AG08396 (cell line): Measurements from ENCODE around the gene RNU6-9.
"Not testable (repeated sequence)": the region's sequence is repeated elsewhere in the genome, so short reads cannot be mapped to it uniquely, and the experiment has no call there.

ENCODE experiments used
- DNase-seq: peaks from one replicate; pipeline ENCODE4 v3.0.0; 2012; ENCODE audit warnings: low spot score, mixed read lengths

Gene RNU6-9

DNA sequence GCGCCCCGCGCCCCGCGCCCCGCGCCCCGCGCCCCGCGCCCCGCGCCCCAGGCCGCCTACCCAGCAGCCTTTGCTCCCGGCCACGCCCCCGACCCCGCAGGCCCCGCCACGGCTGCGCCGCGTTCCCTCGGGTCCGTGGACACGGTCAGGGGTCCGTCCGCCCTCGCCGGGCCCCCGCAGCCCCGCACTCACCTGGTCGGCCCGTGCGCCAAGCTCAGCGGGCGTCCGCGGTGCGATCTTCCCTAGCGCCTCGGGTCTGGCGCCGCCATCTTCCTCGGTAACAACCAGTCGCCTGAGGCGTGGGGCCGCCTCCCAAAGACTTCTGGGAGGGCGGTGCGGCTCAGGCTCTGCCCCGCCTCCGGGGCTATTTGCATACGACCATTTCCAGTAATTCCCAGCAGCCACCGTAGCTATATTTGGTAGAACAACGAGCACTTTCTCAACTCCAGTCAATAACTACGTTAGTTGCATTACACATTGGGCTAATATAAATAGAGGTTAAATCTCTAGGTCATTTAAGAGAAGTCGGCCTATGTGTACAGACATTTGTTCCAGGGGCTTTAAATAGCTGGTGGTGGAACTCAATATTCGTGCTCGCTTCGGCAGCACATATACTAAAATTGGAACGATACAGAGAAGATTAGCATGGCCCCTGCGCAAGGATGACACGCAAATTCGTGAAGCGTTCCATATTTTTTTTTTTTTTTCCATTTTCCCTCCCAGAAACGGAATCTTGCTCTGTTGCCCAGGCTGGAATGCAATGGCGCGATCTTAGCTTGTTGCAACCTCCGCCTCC is at the start of gene RNU6-9, which contains the start of gene MED16:
Gene RNU6-9 (plus strand): TSS at position 591 of the 796 bp plus-strand sequence.
Gene MED16 (minus strand): TSS at position 294 of the 796 bp plus-strand sequence. CDS start 2,056 bp downstream, outside the sequence.
- DNase-seq, result peak; percentile 99

DNA sequence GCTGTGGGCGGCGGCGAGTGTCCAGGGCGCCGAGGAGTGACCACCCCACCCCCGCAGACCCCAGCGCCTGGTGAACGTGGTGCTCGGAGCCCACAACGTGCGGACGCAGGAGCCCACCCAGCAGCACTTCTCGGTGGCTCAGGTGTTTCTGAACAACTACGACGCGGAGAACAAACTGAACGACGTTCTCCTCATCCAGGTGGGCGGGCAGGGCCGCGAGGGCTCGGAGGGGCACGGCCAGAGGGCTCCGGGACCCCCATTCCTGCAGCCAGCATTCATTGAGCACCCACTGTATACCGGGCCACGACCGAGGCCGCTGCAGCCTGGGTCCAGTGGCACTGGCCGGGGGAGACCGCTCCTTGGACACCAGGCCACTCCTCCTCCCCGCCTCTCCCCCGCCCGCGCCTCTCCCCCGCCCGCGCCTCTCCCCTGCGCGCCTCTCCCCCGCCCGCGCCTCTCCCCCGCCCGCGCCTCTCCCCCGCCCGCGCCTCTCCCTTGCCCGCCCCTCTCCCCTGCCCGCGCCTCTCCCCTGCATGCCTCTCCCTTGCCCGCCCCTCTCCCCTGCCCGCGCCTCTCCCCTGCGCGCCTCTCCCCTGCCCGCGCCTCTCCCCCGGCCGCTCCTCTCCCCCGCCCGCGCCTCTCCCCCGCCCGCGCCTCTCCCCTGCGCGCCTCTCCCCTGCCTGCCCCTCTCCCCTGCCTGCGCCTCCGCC is 49.3 kb upstream of the RNU6-9 start:
- no peak for DNase-seq

DNA sequence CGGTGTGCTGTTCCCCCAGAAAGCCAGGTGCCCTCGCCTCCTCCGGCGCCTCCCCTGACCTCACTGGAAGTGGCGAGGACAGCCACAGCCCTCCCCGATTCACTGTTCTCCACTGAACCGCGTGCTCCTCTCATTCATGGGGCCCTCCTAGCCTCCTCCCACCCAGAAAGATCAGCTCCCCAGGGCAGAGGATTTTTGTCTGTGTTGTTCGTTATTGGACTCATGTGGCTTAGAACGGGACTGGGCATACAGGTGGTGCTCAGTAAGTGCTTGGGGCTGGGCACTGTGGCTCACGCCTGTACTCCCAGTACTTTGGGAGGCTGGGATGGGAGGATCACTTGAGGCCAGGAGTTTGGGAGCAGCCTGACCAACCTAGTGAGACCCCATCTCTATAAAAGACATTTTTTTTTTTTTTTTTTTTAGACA is 48.7 kb upstream of the RNU6-9 start:
- no peak for DNase-seq

DNA sequence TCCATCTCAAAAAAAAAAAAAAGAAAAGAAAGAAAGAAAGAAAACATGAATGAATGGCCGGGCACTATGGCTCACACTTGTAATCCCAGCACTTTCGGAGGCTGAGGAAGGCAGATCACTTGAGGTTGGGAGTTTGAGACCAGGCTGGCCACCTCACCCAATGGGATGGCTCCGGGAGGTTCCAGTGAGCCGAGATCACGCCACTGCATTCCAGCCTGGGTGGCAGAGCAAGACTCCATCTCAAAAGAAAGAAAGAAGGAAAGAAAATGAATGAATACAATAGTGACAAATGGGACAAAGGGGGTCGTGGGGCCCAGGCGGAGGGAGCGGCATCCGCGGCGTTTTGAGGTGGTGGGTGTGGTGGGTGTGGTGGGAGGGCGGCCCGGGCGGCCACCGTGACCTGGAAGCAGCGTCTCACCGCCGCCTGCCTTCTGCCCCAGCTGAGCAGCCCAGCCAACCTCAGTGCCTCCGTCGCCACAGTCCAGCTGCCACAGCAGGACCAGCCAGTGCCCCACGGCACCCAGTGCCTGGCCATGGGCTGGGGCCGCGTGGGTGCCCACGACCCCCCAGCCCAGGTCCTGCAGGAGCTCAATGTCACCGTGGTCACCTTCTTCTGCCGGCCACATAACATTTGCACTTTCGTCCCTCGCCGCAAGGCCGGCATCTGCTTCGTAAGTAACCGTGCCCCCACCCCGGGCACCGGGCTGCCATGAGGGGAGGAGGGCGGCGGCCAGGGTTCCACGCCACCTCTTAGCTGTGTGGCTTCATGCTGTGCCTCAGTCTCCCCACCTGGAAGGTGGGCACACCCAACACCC is 47.4 kb upstream of the RNU6-9 start:
- DNase-seq, result no peak

DNA sequence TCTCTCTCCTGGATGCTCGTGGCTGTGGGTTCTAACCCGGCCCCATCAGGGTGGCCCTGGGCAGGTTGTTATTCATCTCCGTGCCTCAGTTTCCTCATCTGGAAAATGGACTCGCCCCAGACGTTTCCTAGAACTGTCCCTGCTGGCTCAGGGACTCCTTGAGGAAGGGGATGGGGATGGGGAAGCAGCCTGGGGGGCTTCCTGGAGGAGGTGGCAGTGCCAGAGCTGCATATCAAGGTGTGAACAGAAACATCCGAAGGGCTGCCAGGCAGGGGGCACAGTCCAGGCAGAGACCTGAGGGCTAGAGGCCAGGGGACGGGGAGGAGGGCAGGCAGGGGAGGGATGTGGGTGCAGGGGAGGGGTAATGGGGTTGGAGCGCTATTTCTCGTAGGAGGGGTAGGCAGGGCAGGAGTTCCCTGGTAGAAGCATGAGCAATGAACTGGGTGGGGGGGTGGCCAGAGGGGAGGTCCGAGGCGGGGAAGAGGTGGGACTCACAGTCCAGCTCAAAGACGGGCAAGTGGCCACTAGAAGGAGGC is 44.8 kb upstream of the RNU6-9 start:
- DNase-seq, result no peak

DNA sequence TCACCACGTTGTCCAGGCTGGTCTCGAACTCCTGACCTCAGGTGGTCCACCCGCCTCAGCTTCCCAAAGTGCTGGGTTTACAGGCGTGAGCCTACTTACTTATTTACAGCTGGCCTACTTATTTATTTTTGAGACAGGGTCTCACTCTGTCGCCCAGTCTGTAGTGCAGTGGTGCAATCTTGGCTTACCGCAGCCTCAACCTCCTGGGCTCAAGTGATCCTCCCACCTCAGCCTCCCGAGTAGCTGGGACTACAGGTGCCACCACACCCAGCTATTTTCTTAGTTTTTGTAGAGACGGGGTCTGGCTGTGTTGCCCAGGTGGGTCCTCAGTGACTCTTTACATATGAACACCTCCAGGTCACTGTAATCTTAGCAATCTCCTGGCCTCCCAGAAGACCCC is 44.1 kb upstream of the RNU6-9 start:
- DNase-seq, result not testable (repeated sequence)

DNA sequence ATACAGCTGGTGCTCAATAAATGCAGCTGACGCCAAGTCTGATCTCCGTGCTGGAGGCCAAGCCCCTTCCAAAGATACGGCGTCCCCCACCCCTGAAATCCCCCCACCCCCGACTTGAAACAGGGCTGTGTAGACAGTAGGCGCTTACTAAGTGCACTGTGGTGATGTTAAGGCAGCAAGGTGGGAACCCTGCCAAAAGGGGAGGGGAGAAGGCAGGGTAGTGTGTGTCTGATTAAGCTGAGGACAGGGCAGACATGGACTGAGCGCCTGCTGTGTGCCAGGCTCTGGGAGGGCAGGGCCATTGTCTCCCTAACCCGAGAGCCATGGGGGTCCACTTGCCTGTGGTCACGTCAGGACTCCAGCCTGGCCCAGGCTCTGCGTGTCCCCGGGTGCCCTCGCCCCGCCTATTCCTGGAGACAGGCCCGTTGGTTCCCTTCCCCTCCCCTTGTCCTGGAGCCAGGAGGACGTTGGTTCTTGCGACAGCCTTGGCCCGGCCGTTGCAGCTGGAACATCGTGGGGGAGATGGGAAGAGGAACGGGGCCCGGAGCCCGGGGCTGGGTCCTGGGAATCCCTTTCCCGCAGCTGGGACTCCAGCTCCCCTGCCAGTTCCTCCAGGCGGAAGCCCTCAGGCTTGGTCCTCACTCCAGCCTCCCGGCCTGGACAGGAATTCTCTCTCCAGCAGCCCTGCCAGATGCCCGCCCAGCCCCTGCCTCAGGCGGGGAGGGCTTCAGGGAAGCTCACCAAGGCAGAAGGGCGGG is 42.9 kb upstream of the RNU6-9 start:
- DNase-seq, result peak; percentile 94

DNA sequence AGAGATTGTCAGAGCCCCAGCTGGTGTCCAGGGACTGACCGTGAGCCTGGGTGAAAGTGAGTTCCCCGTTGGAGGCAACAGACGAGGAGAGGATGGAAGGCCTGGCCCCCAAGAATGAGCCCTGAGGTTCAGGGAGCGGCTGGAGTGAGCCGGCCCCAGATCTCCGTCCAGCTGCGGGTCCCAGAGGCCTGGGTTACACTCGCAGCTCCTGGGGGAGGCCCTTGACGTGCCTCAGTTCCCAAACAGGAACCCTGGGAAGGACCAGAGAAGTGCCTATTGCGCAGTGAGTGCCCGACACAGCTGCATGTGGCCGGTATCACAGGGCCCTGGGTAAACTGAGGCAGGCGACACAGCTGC is 42.3 kb upstream of the RNU6-9 start:
- no peak for DNase-seq

DNA sequence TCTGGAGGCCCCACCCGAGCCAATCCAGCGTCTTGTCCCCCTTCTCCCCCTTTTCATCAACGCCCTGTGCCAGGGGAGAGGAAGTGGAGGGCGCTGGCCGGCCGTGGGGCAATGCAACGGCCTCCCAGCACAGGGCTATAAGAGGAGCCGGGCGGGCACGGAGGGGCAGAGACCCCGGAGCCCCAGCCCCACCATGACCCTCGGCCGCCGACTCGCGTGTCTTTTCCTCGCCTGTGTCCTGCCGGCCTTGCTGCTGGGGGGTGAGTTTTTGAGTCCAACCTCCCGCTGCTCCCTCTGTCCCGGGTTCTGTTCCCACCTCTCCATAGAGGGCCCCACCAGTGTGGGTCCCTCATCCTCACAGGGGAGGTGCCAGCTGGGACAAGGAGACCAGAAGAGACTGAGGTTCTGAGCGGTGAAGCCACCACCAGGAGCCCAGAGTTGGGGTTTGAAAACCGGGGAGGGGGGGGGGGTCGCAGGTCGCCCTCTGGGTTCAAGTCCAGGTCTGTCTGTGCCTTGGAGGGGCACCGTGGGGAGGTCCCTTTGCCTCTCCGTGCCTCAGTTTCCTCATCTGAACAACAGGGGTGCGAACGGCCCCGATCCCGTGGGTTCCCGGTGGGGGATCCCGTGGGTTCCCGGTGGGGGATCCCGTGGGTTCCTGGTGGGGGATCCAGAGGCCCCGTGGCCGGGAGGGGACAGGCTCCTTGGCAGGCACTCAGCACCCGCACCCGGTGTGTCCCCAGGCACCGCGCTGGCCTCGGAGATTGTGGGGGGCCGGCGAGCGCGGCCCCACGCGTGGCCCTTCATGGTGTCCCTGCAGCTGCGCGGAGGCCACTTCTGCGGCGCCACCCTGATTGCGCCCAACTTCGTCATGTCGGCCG is 40.9 kb upstream of the RNU6-9 start, which contains the start of gene ELANE:
Gene ELANE (plus strand): TSS at position 168 of the 878 bp plus-strand sequence. CDS start 26 bp downstream, at position 194.
- DNase-seq, result no peak

DNA sequence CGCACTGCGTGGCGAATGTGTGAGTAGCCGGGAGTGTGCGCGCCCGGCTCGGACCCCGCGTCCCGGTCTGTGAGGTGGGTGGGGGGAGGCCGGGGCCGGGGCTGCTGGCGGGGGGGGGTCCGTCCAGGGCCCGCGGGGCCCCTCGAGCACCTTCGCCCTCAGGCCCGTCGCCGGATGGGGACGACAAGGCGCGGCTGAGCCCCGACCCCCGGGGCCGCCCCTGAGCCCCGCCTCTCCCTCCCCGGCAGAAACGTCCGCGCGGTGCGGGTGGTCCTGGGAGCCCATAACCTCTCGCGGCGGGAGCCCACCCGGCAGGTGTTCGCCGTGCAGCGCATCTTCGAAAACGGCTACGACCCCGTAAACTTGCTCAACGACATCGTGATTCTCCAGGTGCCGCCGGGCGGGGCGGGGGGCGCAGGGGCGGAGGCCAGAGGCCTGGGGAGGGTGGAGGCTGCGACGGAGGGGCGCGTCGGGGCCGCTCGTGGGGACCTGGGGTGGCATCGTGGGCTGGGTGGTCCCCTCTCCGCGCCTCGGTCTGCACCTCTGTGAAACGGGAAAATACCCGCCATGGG is 40.2 kb upstream of the RNU6-9 start:
- DNase-seq, result no peak

DNA sequence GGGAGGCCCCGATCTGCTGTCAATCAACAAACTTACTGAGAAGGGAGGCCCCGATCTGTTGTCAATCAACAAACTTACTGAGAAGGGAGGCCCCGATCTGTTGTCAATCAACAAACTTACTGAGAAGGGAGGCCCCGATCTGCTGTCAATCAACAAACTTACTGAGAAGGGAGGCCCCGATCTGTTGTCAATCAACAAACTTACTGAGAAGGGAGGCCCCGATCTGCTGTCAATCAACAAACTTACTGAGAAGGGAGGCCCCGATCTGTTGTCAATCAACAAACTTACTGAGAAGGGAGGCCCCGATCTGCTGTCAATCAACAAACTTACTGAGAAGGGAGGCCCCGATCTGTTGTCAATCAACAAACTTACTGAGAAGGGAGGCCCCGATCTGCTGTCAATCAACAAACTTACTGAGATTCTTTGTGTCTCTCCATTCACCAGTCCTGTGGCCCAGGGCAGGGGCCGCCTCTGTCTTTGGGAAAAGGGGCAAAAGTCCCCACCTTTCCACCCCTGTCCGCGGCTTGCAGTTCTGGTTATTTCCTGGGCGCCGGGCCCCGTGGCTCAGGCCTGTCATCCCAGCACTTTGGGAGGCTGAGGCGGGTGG is 39.6 kb upstream of the RNU6-9 start:
- DNase-seq, result not testable (repeated sequence)

DNA sequence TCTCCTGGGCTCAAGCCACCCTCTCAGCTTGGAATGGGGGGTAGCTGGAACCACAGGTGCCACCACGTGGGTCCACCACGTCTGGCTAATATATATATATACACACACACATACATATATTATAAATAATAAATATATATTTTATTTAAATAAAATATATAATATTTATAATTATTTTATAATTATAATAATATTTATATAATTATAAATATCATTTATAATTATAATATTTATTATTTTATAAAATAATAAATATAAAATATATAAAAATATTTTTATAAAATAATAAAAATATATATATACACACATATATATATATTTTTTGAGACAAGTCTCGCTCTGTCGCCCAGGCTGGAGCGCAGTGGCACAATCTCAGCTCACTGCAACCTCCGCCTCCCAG is 38.7 kb upstream of the RNU6-9 start:
- DNase-seq, result no peak

DNA sequence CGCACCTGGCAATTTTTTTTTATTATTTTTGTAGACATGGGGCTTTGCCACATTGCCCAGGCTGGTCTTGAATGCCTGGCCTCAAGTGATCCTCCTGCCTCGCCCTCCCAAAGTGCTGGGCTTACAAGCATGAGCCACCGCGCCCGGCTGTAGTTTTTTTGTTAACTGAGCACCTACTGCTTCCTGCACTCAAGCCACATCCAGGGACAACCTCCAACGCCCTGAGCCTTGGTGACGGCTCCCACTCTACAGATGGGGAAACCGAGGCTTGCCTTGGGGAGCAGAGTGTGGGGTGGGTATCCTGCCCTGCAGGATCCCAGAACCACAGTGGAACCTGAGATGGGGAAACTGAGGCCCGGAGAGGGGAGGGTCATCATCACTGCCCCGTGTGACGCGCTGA is 38.1 kb upstream of the RNU6-9 start:
- DNase-seq, result no peak

DNA sequence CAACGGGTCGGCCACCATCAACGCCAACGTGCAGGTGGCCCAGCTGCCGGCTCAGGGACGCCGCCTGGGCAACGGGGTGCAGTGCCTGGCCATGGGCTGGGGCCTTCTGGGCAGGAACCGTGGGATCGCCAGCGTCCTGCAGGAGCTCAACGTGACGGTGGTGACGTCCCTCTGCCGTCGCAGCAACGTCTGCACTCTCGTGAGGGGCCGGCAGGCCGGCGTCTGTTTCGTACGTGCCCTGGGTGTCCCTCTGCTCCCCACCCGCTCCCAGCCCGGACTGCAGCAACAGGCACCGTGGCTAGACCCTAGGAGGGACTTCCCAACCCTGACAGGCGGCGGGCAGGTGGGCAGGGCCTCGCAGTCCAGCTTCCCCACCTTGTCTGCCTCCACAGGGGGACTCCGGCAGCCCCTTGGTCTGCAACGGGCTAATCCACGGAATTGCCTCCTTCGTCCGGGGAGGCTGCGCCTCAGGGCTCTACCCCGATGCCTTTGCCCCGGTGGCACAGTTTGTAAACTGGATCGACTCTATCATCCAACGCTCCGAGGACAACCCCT is 37.6 kb upstream of the RNU6-9 start:
- no peak for DNase-seq

DNA sequence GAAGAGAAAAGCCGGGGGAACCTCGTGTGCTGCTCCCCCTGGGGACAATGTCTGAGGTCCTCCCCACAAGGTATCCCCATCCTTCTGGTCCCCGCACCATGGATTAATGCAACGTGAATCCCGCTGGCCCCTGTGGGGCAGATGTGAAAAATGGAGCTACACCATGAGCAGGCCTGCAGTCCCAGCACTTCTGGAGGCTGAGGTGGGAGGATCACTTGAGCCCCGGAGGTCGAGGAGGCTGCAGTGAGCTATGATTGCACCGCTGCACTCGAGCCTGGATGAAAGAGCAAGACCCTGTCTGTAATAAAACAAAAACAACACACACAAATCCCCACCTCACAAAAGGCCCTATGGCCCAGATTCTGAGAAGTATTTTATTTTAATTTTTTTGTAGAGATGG is 35.0 kb upstream of the RNU6-9 start:
- no peak for DNase-seq

DNA sequence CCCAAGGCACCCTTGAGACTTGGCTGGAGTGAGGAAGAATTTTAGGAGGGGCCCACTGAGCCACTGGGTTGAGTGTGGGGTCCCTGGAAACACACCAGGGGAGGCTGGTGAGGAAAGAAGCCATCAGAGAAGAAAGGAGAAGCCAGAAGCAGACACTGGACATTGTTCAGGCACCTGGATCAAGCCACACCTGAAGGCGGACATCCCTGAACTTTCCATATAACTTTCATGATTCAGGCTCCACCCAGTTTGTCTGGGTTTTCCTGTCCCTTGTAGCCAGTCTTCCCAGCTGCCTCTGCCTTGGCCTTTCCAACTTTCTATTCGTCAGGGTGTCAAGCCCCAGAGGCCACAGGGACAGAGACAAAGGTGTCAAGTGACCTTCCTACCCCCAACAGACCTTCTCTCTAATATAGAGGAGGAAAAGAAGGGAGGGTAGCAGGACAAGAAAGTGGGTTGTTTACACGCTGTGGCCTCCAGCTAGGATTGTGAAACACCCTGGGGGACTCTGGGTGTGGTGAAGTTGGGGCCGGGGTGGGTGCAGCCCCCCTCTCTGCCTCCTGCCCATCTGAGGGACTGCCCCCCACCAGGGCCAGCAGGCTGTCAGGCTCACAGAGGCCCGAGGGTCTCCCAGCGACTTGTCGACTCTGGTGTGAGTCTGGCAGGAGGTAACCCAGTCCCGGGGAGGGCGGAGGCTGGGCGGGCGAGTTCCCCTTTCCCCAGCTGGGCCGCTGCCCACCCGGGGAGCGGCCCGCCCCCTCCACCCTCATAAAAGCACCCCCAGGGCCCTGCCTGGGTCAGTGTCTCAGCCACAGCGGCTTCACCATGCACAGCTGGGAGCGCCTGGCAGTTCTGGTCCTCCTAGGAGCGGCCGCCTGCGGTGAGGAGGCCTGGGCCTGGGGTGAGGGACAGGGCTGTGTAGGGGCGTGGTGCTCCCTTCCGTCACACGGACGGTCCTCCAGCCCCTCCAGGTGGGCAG is 34.1 kb upstream of the RNU6-9 start, which contains the start of gene CFD:
Gene CFD (plus strand): TSS at position 797 of the 976 bp plus-strand sequence. CDS start 26 bp downstream, at position 823.
- DNase-seq, result no peak

DNA sequence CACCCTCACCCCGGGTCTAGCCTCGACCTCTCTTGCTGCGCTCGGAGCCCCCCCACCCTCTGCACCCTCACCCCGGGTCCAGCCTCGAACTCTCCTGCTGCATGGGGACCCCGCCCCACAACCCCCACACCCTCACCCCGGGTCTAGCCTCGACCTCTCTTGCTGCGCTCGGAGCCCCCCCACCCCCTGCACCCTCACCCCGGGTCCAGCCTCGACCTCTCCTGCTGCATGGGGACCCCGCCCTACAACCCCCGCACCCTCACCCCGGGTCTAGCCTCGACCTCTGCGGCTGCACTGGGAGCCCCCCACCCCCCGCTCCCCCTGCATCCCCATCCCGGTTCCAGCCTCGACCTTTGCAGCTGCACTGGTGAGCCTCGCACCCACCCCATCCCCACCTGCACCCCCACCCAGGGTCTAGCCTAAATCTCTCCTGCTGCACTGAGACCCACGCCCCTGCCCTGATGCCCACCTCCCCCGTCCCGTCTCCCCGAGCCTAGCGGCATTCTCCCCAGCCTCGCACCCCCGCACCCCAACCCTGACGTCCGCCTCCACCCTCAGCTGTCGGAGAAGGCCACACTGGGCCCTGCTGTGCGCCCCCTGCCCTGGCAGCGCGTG is 32.0 kb upstream of the RNU6-9 start:
- DNase-seq, result no peak
